Neutrophil (primary cell): ENCODE measurements around the gene EGFR.

Source experiments
- H3K27ac ChIP-seq: fragments of 200-600 bp; sonication (generic); 2 replicates; pipeline ENCODE4 v1.5.1; 2016; ENCODE audit warnings: mild to moderate bottlenecking, moderate library complexity
- H3K27me3 ChIP-seq: fragments of 200-600 bp; sonication (generic); 2 replicates; pipeline ENCODE4 v1.6.0; 2016; ENCODE audit warnings: mild to moderate bottlenecking
- H3K36me3 ChIP-seq: fragments of 200-600 bp; sonication (generic); 2 replicates; pipeline ENCODE4 v1.5.1; 2017
- H3K4me1 ChIP-seq, 2 experiments: fragments of 200-600 bp in 1 of 2; sonication (generic) in 1 of 2; 1 replicate in 1 of 2; 2 replicates in 1 of 2; pipeline versions ENCODE4 v1.5.1 to v1.6.1; 2013 to 2016; ENCODE audit warnings: low read depth in 1 of 2, low read length in 1 of 2, mild to moderate bottlenecking in 1 of 2, moderate library complexity in 1 of 2; ENCODE audit not compliant: control insufficient read depth in 1 of 2, insufficient read depth in 1 of 2
- H3K4me3 ChIP-seq, 2 experiments: fragments of 200-600 bp in 1 of 2; sonication (generic) in 1 of 2; 1 replicate in 1 of 2; 2 replicates in 1 of 2; pipeline ENCODE4 v1.5.1; 2013 to 2016; ENCODE audit warnings: low read depth in 1 of 2, low read length in 1 of 2, mild to moderate bottlenecking in 1 of 2, moderate library complexity in 1 of 2
- H3K9me3 ChIP-seq: fragments of 200-600 bp; sonication (generic); 2 replicates; pipeline ENCODE4 v1.5.1; 2016
- CTCF ChIP-seq: fragments of 200-600 bp; sonication (generic); IDR thresholded peaks from 2 replicates; pipeline ENCODE4 v1.5.1; 2016; ENCODE audit warnings: antibody characterized with exemption

EGFR gene

GRCh38 chr7:54989453-54990225, 29.2 kb upstream of the EGFR start:
- H3K9me3 ChIP-seq, result no peaks in the 10 kb centered on the region
- H3K27me3 ChIP-seq, result no peaks in the 10 kb centered on the region
- H3K36me3 ChIP-seq, result no peaks in the 10 kb centered on the region
- H3K4me3 ChIP-seq, result no peak overlapping the region
- no peak overlapping the region for H3K27ac ChIP-seq
- no peaks in the 10 kb centered on the region for H3K4me1 ChIP-seq
- no peak for TF ChIP-seq CTCF

- no peaks in the 10 kb centered on the region for H3K4me1 ChIP-seq
- no peak overlapping the region for H3K4me3 ChIP-seq
- H3K36me3 ChIP-seq, result no peaks in the 10 kb centered on the region
- no peak overlapping the region for H3K27ac ChIP-seq
- no peak for TF ChIP-seq CTCF
- H3K9me3 ChIP-seq, result no peaks in the 10 kb centered on the region
- H3K27me3 ChIP-seq, result no peaks in the 10 kb centered on the region
Measured at GRCh38 chr7:54991341-54991740, 27.5 kb upstream of the EGFR start.

GRCh38 chr7:54992871-54993475, 25.8 kb upstream of the EGFR start:
- no peaks in the 10 kb centered on the region for H3K9me3 ChIP-seq
- H3K27me3 ChIP-seq, result no peaks in the 10 kb centered on the region
- H3K4me3 ChIP-seq, result no peak overlapping the region
- no peak for TF ChIP-seq CTCF
- no peaks in the 10 kb centered on the region for H3K36me3 ChIP-seq
- no peak overlapping the region for H3K27ac ChIP-seq
- no peaks in the 10 kb centered on the region for H3K4me1 ChIP-seq

GRCh38 chr7:54995166-54995565, 23.7 kb upstream of the EGFR start:
- H3K27ac ChIP-seq, result no peak overlapping the region
- no peaks in the 10 kb centered on the region for H3K9me3 ChIP-seq
- no peaks in the 10 kb centered on the region for H3K36me3 ChIP-seq
- no peaks in the 10 kb centered on the region for H3K27me3 ChIP-seq
- TF ChIP-seq CTCF, result no peak
- H3K4me3 ChIP-seq, result no peak overlapping the region
- H3K4me1 ChIP-seq, result no peaks in the 10 kb centered on the region

GRCh38 chr7:54995610-54996363, 23.0 kb upstream of the EGFR start:
- Histone ChIP-seq H3K9me3 (no peaks in the 10 kb centered on the region), H3K36me3 (no peaks in the 10 kb centered on the region), H3K27me3 (no peaks in the 10 kb centered on the region), H3K4me3 (no peak overlapping the region), H3K27ac (no peak overlapping the region), H3K4me1 (no peaks in the 10 kb centered on the region)
- TF ChIP-seq CTCF, result no peak
